ENCODE results near the gene GPC3.

Gene GPC3

GRCh38 chrX:133926809-133927208 is 58.6 kb downstream of the GPC3 start:
- DNase-seq (ENCODE audit: low read depth, low spot score) = no peak

GRCh38 chrX:133926099-133926498 is 59.3 kb downstream of the GPC3 start:
- DNase-seq (ENCODE audit: low read depth, low spot score) = no peak

- no peak for DNase-seq (ENCODE audit: low read depth, low spot score)
Observed at GRCh38 chrX:133924548-133924947, 60.8 kb downstream of the GPC3 start.

GRCh38 chrX:133923548-133923947 is 61.8 kb downstream of the GPC3 start:
- DNase-seq (ENCODE audit: low read depth, low spot score) = no peak

GRCh38 chrX:133923113-133923512 is 62.3 kb downstream of the GPC3 start:
- DNase-seq (ENCODE audit: low read depth, low spot score) = no peak

- DNase-seq (ENCODE audit: low read depth, low spot score) = no peak
Observed at GRCh38 chrX:133922390-133922771, 63.0 kb downstream of the GPC3 start.

GRCh38 chrX:133921764-133922389 is 63.5 kb downstream of the GPC3 start:
- DNase-seq (ENCODE audit: low read depth, low spot score) = peak; percentile 50

- no peak for DNase-seq (ENCODE audit: low read depth, low spot score)
Observed at GRCh38 chrX:133921086-133921485, 64.3 kb downstream of the GPC3 start.

GRCh38 chrX:133918361-133918771 is 67.0 kb downstream of the GPC3 start:
- no peak for DNase-seq (ENCODE audit: low read depth, low spot score)

GRCh38 chrX:133916984-133917722 is 68.2 kb downstream of the GPC3 start:
- DNase-seq (ENCODE audit: low read depth, low spot score) = no peak

GRCh38 chrX:133913658-133914388 is 71.6 kb downstream of the GPC3 start:
- DNase-seq (ENCODE audit: low read depth, low spot score) = no peak

GRCh38 chrX:133913009-133913408 is 72.4 kb downstream of the GPC3 start:
- no peak for DNase-seq (ENCODE audit: low read depth, low spot score)

- no peak for DNase-seq (ENCODE audit: low read depth, low spot score)
Observed at GRCh38 chrX:133911825-133912495, 73.4 kb downstream of the GPC3 start.

- DNase-seq (ENCODE audit: low read depth, low spot score) = no peak
Observed at GRCh38 chrX:133910539-133910938, 74.9 kb downstream of the GPC3 start.

GRCh38 chrX:133909888-133910287 is 75.5 kb downstream of the GPC3 start:
- DNase-seq (ENCODE audit: low read depth, low spot score) = no peak

- no peak for DNase-seq (ENCODE audit: low read depth, low spot score)
Observed at GRCh38 chrX:133908223-133908955, 77.0 kb downstream of the GPC3 start.

GRCh38 chrX:133907606-133908005 is 77.8 kb downstream of the GPC3 start:
- no peak for DNase-seq (ENCODE audit: low read depth, low spot score)

- DNase-seq (ENCODE audit: low read depth, low spot score) = no peak
Observed at GRCh38 chrX:133905305-133905704, 80.1 kb downstream of the GPC3 start.

- no peak for DNase-seq (ENCODE audit: low read depth, low spot score)
Observed at GRCh38 chrX:133897593-133898163, 87.7 kb downstream of the GPC3 start.

- DNase-seq (ENCODE audit: low read depth, low spot score) = peak; percentile 25
Observed at GRCh38 chrX:133892337-133892736, 93.1 kb downstream of the GPC3 start.

- no peak for DNase-seq (ENCODE audit: low read depth, low spot score)
Observed at GRCh38 chrX:133888984-133889383, 96.4 kb downstream of the GPC3 start.

All from iPS DF 19.7 (cell line).